ENCODE measurements around the gene CXCL14. TPM values are rescaled to one million over a fixed set of nuclear protein-coding genes. Genes with fewer than 3 reads are reported as not detected.

Gene CXCL14
- total RNA-seq, 2 donors from 2014 or later: 17.9 to 49.4 TPM

GRCh38 chr5:135578305-135578684 is 496 bp downstream of the CXCL14 start:
- ATAC-seq: no peak
- Histone ChIP-seq H3K27me3 (peaks cover 0 to 3% of the 10 kb centered on the region in 2 donors), H3K27ac (no peak overlapping the region), H3K4me3 (no peak overlapping the region), H3K9me3 (no peaks in the 10 kb centered on the region), H3K4me1 (no peaks in the 10 kb centered on the region), H3K36me3 (replicated peaks in 1 of 2; ENCODE audit: insufficient read depth in 1 of 2, low read depth in 2 of 2) (no peaks in the 10 kb centered on the region)
- intact Hi-C loops (cut with DNase I): no loop called here
- TF ChIP-seq, protein P1, sequence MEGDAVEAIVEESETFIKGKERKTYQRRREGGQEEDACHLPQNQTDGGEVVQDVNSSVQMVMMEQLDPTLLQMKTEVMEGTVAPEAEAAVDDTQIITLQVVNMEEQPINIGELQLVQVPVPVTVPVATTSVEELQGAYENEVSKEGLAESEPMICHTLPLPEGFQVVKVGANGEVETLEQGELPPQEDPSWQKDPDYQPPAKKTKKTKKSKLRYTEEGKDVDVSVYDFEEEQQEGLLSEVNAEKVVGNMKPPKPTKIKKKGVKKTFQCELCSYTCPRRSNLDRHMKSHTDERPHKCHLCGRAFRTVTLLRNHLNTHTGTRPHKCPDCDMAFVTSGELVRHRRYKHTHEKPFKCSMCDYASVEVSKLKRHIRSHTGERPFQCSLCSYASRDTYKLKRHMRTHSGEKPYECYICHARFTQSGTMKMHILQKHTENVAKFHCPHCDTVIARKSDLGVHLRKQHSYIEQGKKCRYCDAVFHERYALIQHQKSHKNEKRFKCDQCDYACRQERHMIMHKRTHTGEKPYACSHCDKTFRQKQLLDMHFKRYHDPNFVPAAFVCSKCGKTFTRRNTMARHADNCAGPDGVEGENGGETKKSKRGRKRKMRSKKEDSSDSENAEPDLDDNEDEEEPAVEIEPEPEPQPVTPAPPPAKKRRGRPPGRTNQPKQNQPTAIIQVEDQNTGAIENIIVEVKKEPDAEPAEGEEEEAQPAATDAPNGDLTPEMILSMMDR (IDR thresholded peaks at IDR 0.05): no peak
- TF ChIP-seq POLR2A (IDR thresholded peaks at IDR 0.05): no peak
- WGBS, 2 donors: 3 to 4% methylated on average over 16 to 20 of the region's 21 CpGs
- DNase-seq: no peak

DNA sequence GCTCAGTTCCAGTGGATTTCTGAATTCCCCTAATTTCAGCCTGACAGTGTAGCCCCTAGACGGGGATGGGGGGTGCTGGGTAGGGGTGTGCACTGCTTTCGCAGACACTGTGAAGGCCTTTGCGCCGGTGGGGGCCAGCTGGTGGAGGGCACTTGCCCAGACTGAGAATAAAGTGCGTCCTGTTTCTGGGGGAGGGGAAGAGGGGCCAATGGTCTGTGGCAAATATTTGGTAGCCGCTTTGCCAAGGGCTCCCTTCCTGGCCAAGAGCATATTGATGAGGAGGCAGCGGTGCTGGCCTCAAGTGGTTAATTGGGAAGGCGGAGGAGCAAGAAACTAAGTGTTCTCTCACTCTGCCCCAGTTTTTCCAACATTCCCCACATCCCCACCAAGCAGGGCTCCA is 1.4 kb downstream of the CXCL14 start:
- peaks cover 0 to 6% of the 10 kb centered on the region in 2 donors for H3K27me3 ChIP-seq

GRCh38 chr5:135576075-135576599 is 2.7 kb downstream of the CXCL14 start:
- no peaks in the 10 kb centered on the region for H3K4me1 ChIP-seq
- intact Hi-C loops (cut with DNase I): no loop called here
- no peaks in the 10 kb centered on the region for H3K9me3 ChIP-seq
- ATAC-seq (no peak), DNase-seq (no peak)
- 29 to 43% methylated on average over 4 to 6 of the region's 6 CpGs for WGBS, 2 donors
- TF ChIP-seq, protein P1 (IDR thresholded peaks at IDR 0.05): no peak
- no peak for TF ChIP-seq POLR2A (IDR thresholded peaks at IDR 0.05)
- no peak overlapping the region for H3K4me3 ChIP-seq
- no peaks in the 10 kb centered on the region for H3K36me3 ChIP-seq (replicated peaks in 1 of 2; ENCODE audit: insufficient read depth in 1 of 2, low read depth in 2 of 2)
- peaks cover 0 to 5% of the 10 kb centered on the region in 2 donors for H3K27me3 ChIP-seq
- H3K27ac ChIP-seq: no peak overlapping the region

More for the DNA sequence above, 1.4 kb downstream of the CXCL14 start:
- Histone ChIP-seq H3K4me1 (no peaks in the 10 kb centered on the region), H3K9me3 (no peaks in the 10 kb centered on the region), H3K4me3 (no peak overlapping the region), H3K27ac (no peak overlapping the region), H3K36me3 (replicated peaks in 1 of 2; ENCODE audit: insufficient read depth in 1 of 2, low read depth in 2 of 2) (no peaks in the 10 kb centered on the region)
- DNase-seq (no peak), ATAC-seq (no peak)
- WGBS, 2 donors: 25 to 34% methylated on average over 7 to 8 of the region's 8 CpGs
- TF ChIP-seq POLR2A (IDR thresholded peaks at IDR 0.05): no peak
- TF ChIP-seq, protein P1 (IDR thresholded peaks at IDR 0.05): no peak
- intact Hi-C loops (cut with DNase I): no loop called here

DNA sequence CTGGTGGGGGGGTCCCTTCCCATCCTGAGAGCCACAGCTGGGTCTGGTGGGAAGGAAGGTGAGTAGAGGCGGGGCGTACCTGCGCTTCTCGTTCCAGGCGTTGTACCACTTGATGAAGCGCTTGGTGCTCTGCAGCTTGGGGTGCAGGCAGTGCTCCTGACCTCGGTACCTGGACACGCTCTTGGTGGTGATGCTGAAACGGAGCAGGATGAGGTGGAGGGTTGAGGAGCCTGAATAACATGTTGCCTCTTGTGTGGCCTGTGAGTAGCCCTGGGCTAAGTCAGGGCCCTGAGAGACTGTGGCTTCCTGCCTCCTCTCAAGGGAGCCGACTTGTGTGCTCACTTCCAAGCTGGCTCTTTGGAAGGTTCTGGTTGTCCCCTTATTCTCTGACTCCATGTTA is 4.3 kb downstream of the CXCL14 start:
- peaks cover 0 to 5% of the 10 kb centered on the region in 2 donors for H3K27me3 ChIP-seq
- H3K4me1 ChIP-seq: no peaks in the 10 kb centered on the region
- no peak for ATAC-seq
- H3K36me3 ChIP-seq (replicated peaks in 1 of 2; ENCODE audit: insufficient read depth in 1 of 2, low read depth in 2 of 2): no peaks in the 10 kb centered on the region
- 84 to 85% methylated on average over 10 of the region's 10 CpGs for WGBS, 2 donors
- intact Hi-C loops (cut with DNase I): no loop called here
- H3K27ac ChIP-seq: no peak overlapping the region
- no peak for DNase-seq
- H3K9me3 ChIP-seq: no peaks in the 10 kb centered on the region
- H3K4me3 ChIP-seq: no peak overlapping the region
- TF ChIP-seq, protein P1 (IDR thresholded peaks at IDR 0.05): no peak
- TF ChIP-seq POLR2A (IDR thresholded peaks at IDR 0.05): no peak

- no peak for ATAC-seq
- no peak overlapping the region for H3K27ac ChIP-seq
- H3K4me1 ChIP-seq: no peaks in the 10 kb centered on the region
- TF ChIP-seq, protein P1 (IDR thresholded peaks at IDR 0.05): no peak
- TF ChIP-seq POLR2A (IDR thresholded peaks at IDR 0.05): no peak
- intact Hi-C loops (cut with DNase I): no loop called here
- WGBS, 2 donors: 65 to 67% methylated on average over 9 of the region's 9 CpGs
- H3K4me3 ChIP-seq: no peak overlapping the region
- H3K27me3 ChIP-seq: peaks cover 0 to 5% of the 10 kb centered on the region in 2 donors
- H3K9me3 ChIP-seq: no peaks in the 10 kb centered on the region
- H3K36me3 ChIP-seq (replicated peaks in 1 of 2; ENCODE audit: insufficient read depth in 1 of 2, low read depth in 2 of 2): no peaks in the 10 kb centered on the region
- no peak for DNase-seq
Observed at GRCh38 chr5:135571902-135572301, 6.9 kb downstream of the CXCL14 start.
